Right forelimb (tissue), 1 donor: ENCODE results near the gene APOBEC4.
"Not testable (repeated sequence)": the region's sequence is repeated elsewhere in the genome, so short reads cannot be mapped to it uniquely, and the experiment has no call there.

Source experiments
- DNase-seq: peaks from one replicate; pipeline ENCODE4 v3.0.0-alpha.2; 2018

The APOBEC4 gene

GRCh38 chr1:183652547-183653461, at the start of gene APOBEC4:
Gene APOBEC4, minus strand, starts transcription at chr1:183653316. Its CDS starts 4,535 bp downstream, at chr1:183648781.
- DNase-seq = no peak

- no peak for DNase-seq
These were observed 49.7 kb upstream of the APOBEC4 start for GRCh38 chr1:183702813-183703198.

- DNase-seq = no peak
These were observed 49.1 kb upstream of the APOBEC4 start for GRCh38 chr1:183702087-183702812.

GRCh38 chr1:183699616-183700160, 46.6 kb upstream of the APOBEC4 start:
- DNase-seq = no peak

GRCh38 chr1:183697814-183698590, 44.9 kb upstream of the APOBEC4 start:
- DNase-seq = no peak

GRCh38 chr1:183696981-183697380, 43.9 kb upstream of the APOBEC4 start:
- DNase-seq = no peak

GRCh38 chr1:183694755-183695154, 41.6 kb upstream of the APOBEC4 start:
- no peak for DNase-seq

- no peak for DNase-seq
These were observed 41.0 kb upstream of the APOBEC4 start for GRCh38 chr1:183694066-183694465.

- no peak for DNase-seq
These were observed 40.4 kb upstream of the APOBEC4 start for GRCh38 chr1:183693521-183693920.

GRCh38 chr1:183689762-183690204, 36.7 kb upstream of the APOBEC4 start:
- DNase-seq = no peak

- DNase-seq = no peak
These were observed 35.4 kb upstream of the APOBEC4 start for GRCh38 chr1:183688341-183689060.

GRCh38 chr1:183687546-183688304, 34.6 kb upstream of the APOBEC4 start:
- DNase-seq = no peak

GRCh38 chr1:183686229-183686628, 33.1 kb upstream of the APOBEC4 start:
- DNase-seq = no peak

GRCh38 chr1:183685112-183685713, 32.1 kb upstream of the APOBEC4 start:
- no peak for DNase-seq

GRCh38 chr1:183679363-183679762, 26.2 kb upstream of the APOBEC4 start:
- not testable (repeated sequence) for DNase-seq

- DNase-seq = no peak
These were observed 25.7 kb upstream of the APOBEC4 start for GRCh38 chr1:183678819-183679218.

GRCh38 chr1:183676586-183677189, 23.6 kb upstream of the APOBEC4 start:
- DNase-seq = no peak

- no peak for DNase-seq
These were observed 22.9 kb upstream of the APOBEC4 start for GRCh38 chr1:183675883-183676585.

- DNase-seq = no peak
These were observed 22.3 kb upstream of the APOBEC4 start for GRCh38 chr1:183675381-183675780.

- no peak for DNase-seq
These were observed 21.8 kb upstream of the APOBEC4 start for GRCh38 chr1:183674886-183675285.
